ENCODE data around the gene NEURL1. TPM values are rescaled to one million over a fixed set of nuclear protein-coding genes. Genes with fewer than 3 reads are reported as not detected.

Gene NEURL1
- total RNA-seq, 3 donors from 2014 or later = 15.9 to 68.7 (median 42.9) TPM

- Histone ChIP-seq H3K9me3 (no peaks in the 10 kb centered on the region), H3K36me3 (ENCODE audit: low read depth) (no peaks in the 10 kb centered on the region), H3K4me1 (ENCODE audit: low read depth) (peaks cover 2% of the 10 kb centered on the region), H3K4me3 (no peak overlapping the region)
- DNase-seq (peak; percentile 38 to 73 (median 44)), ATAC-seq (peak; percentile 47)
- intact Hi-C loops (cut with DNase I, micrococcal nuclease) = loop anchor here in 1 of 2 donors (10.0 kb wide), 1 partner anchor 48 kb away; no protein-coding TSS in a partner anchor
- TF ChIP-seq CTCF (IDR thresholded peaks at IDR 0.05) = no peak
These were observed 123.4 kb downstream of the NEURL1 start for GRCh38 chr10:103616705-103617601.

GRCh38 chr10:103617602-103618385 is 124.3 kb downstream of the NEURL1 start:
- Histone ChIP-seq H3K9me3 (no peaks in the 10 kb centered on the region), H3K36me3 (ENCODE audit: low read depth) (no peaks in the 10 kb centered on the region), H3K4me1 (ENCODE audit: low read depth) (peaks cover 2% of the 10 kb centered on the region), H3K4me3 (no peak overlapping the region)
- DNase-seq (no peak), ATAC-seq (no peak)
- no peak for TF ChIP-seq CTCF (IDR thresholded peaks at IDR 0.05)
- intact Hi-C loops (cut with DNase I, micrococcal nuclease) = loop anchor here in 1 of 2 donors (10.0 kb wide), 1 partner anchor 47 kb away; no protein-coding TSS in a partner anchor

- TF ChIP-seq CTCF (IDR thresholded peaks at IDR 0.05) = no peak
- ATAC-seq (peak; percentile 20), DNase-seq (peak; percentile 46 to 58 (median 51))
- peaks cover 2% of the 10 kb centered on the region for H3K4me1 ChIP-seq (ENCODE audit: low read depth)
- intact Hi-C loops (cut with DNase I, micrococcal nuclease) = loop anchor here in 1 of 2 donors (10.0 kb wide), 1 partner anchor 46 kb away; no protein-coding TSS in a partner anchor
- H3K9me3 ChIP-seq = no peaks in the 10 kb centered on the region
- no peaks in the 10 kb centered on the region for H3K36me3 ChIP-seq (ENCODE audit: low read depth)
- no peak overlapping the region for H3K4me3 ChIP-seq
These were observed 125.3 kb downstream of the NEURL1 start for GRCh38 chr10:103618575-103619423.

GRCh38 chr10:103619424-103620351 is 126.2 kb downstream of the NEURL1 start:
- peaks cover 2% of the 10 kb centered on the region for H3K4me1 ChIP-seq (ENCODE audit: low read depth)
- H3K36me3 ChIP-seq (ENCODE audit: low read depth) = no peaks in the 10 kb centered on the region
- intact Hi-C loops (cut with DNase I, micrococcal nuclease) = loop anchor here in 1 of 2 donors (10.0 kb wide), 1 partner anchor 45 kb away; no protein-coding TSS in a partner anchor

More at GRCh38 chr10:103619424-103620351, 126.2 kb downstream of the NEURL1 start:
- Histone ChIP-seq H3K9me3 (no peaks in the 10 kb centered on the region), H3K4me3 (no peak overlapping the region)
- DNase-seq (peak in 1 of 3 donors; percentile 40), ATAC-seq (no peak)
- TF ChIP-seq CTCF (IDR thresholded peaks at IDR 0.05) = no peak
